ENCODE data around the gene VPS8.

Gene VPS8

DNA sequence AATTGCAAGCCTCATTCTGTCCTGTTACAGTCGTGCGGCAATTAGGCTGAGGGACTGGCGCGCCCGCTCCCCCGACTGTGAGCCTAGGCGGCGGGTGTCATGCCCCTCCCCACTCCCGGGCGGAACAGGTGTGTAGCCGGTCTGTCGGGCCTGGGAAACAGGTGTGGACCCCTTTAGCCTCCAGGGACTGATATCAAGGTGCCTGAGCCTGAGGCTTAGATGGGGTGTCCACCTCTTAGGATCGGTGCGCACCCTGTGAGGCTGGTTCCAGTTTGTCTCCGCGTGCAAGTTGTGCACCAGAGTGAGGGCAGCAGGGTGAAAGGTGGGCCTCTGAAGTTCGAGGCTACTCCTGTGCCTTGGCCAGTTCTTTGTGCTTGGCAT, 686 bp downstream of the VPS8 start:
- DNase-seq: peak; percentile 8

DNA sequence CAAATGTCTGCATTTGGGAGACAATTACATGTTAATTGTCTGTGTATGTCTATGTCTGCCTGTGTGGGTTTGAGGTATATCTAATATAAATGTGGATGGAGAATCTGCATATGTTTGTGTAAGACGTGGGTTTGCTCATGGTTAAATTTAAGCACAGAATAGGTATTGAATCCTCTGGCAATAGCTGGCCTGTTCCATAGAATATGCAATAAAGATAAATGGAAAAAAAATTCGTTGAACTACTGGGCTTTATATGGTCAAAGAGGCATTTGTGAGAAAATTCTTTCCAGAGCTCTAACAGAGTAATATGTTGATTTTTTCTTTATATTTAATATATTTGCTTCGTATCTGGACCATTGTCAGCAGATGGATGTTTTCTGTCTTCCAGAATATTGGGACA, 1.4 kb downstream of the VPS8 start:
- no peak for DNase-seq

GRCh38 chr3:184814214-184814613, 2.2 kb downstream of the VPS8 start:
- DNase-seq: peak; percentile 64

DNA sequence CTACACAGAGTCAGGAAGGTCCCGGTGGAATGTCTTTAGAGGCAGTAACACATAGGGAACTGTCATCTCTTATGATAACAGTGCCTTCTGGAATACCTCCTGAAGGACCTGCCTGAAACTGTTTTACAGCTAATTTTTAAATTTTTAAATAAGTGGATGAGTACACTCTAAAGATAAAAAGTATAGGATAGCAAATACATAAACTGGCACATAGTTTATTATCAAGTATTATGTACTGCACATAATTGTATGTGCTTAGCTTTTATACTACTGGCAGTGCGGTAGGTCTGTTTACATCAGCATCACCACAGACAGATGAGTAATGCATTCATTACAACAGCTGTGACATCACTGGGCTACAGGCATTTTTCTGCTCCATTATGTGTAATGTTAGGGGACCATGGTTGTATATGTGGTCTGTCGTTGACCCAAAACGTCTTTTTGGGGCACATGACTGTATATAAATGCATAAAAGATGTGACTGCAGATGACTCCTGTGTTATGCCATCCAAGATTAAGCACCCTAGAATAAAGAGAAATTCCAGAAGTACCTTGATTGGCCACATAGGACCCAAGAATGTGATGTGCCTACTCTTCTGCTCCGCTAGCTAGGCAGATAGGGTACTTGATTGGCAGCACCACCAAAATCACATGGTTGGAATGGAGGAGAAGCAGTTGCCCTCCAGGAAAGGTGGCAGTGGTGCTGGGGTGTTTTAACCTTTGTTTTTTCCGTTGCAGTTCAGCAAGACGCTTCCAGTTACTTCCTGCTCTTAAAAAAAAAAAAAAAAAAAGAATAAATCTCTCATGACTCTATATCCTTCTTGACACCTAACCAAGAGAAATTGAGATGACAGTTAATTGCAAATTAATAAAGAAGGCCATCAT, 3.3 kb downstream of the VPS8 start:
- DNase-seq: peak; percentile 52

DNA sequence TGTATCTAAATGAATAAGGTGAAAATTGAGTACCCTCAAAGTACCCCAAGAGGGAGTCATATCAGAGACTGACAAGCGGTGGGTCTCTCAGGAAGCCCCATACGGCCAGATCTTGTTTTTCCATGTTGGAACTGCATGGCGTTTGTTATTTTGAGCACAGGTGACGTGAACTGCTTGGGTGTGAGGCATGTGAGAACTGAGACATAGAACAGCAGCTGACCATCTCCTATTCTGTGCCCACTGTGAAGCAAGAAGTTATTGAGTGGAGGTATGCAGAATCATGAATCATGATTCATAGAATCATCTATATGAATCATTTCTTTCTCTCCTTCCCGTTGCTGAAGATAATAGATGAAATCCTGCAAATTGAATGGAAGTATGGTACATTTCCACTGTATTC, 4.6 kb downstream of the VPS8 start:
- DNase-seq: no peak

DNA sequence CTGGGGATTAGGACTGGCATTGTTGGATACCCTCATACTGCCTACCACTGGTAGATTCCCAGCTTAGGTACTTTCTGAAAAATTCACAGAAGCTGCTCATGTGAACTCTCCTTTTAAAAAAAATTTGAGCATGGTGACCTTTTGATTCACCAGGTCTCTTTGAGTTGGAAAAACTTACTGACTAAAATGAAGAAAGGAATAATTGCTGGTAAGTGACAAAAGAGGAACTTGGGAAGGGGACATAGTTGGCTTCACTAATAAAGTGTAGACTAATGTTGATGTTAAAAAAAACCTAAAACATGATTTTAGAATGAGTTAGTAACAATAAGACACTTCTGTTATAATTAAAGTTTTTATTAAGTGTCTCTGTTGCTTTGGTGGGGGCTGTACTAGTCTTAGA, 8.6 kb downstream of the VPS8 start:
- no peak for DNase-seq

GRCh38 chr3:184821034-184821433, 9.1 kb downstream of the VPS8 start:
- DNase-seq: no peak

DNA sequence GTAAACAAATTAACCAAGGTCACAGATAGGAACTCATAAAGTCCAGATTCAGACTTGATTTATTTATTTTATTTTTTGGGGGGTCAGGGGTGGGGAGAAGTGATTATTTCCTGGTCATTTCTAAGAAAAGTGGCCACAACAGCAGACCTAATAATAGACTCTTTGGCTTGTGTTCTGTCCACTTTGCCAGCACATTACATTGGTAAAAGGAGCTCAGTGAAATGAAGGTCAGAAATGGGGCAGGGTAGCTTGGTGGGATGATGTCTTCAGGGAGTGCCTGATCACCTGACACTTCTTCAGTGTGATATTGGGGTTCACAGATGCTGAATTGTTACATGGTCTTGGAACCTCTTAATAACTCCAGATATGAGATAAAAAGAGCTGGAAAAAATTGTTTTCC, 10.1 kb downstream of the VPS8 start:
- no peak for DNase-seq

DNA sequence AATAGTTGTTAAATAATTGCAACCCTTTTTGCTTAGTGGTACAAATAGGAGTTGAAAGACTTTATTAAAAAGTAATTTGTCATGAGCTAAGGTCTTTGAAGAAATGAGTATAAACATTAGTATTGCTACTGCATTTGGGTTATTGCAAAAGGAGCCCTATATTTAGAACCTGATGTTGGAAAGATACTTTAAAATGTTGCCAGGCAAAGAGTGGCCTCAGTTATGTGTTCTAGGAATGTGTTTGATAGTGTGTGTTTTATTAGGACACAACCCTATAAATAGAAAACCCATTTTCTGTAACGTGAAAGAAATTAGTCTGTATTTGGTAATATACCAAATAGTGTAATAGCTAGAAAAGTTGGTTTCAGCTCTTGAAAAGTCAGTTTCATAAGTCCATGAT, 10.7 kb downstream of the VPS8 start:
- no peak for DNase-seq

GRCh38 chr3:184823990-184824389, 12.0 kb downstream of the VPS8 start:
- DNase-seq: no peak

GRCh38 chr3:184825121-184825820, 13.3 kb downstream of the VPS8 start:
- DNase-seq: no peak

DNA sequence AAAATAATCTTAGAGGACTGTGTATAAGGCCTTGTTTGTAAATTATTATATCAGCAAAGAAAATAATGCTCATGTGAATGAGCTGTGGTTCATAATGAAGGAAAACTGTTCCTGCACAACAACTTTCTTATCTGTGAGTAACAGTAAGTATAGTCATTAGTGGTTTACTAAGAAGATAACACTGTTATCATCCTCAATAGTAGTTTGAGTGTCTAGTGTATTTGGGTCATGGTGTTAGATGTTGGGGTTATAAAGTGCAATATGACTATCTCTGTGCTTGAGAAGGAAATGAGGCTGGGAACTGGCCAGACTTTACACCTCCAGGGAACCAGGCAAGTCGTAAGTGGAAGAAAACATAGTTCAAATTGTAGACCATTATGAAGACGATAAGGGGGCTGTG, 15.6 kb downstream of the VPS8 start:
- DNase-seq: no peak

DNA sequence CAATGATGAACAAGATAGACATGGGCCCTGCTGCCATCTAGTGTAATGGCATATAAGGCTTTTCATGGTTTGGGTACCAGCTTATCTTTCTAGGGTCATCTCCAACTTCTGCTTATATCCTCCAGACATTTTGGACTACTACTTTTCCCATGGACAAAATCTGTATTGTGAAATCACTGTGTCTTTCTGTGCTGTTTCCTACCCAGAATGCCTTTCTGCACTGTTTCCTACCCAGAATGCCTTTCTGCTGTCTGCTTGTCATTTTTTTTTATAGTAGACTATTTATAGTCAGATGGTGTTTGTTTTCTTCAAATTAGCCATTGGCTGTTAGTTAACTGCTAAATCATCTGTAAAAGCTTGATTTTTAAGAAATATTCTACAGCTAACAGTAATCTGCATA, 20.1 kb downstream of the VPS8 start:
- DNase-seq: no peak

- no peak for DNase-seq
Measured at GRCh38 chr3:184832903-184833302, 20.9 kb downstream of the VPS8 start.

- no peak for DNase-seq
Measured at GRCh38 chr3:184836090-184836822, 24.3 kb downstream of the VPS8 start.

GRCh38 chr3:184842433-184842832, 30.5 kb downstream of the VPS8 start:
- DNase-seq: no peak

GRCh38 chr3:184845819-184846218, 33.9 kb downstream of the VPS8 start:
- no peak for DNase-seq

DNA sequence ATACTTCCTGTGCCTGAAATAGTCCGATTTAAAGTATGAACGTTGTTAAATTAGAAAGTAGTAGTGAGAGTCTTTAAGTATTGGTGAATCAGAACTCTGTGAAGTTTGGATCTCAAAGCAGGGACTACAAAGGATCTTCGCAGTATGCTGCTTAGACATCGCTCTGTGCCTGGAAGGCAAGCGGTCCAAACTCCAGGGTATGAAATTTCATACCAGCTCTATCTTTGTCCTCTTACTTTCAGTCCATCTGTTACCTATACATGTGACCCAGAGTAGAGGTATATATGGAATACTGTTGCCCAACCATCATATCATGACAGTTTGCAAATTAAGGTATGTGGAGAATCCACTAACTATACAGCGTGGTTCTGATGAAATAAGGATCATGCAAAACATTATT, 34.5 kb downstream of the VPS8 start:
- no peak for DNase-seq

DNA sequence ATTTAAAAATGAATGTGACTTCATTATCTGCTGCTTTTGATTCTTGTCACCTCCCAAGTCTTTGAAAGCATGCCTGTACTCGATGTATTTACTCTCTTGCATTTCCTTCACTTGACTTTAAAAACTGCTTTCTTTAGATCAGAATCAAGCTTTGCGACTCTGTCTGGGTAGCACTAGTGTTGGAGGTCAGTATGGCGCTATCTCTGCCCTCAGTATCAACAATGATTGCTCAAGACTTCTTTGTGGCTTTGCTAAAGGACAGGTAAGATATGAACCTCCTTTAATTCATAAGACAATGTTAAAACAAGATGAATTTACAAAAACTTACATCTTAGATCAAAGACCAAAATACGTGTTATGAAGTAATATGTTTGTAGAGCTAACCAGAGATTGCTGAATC, 37.0 kb downstream of the VPS8 start:
- no peak for DNase-seq

DNA sequence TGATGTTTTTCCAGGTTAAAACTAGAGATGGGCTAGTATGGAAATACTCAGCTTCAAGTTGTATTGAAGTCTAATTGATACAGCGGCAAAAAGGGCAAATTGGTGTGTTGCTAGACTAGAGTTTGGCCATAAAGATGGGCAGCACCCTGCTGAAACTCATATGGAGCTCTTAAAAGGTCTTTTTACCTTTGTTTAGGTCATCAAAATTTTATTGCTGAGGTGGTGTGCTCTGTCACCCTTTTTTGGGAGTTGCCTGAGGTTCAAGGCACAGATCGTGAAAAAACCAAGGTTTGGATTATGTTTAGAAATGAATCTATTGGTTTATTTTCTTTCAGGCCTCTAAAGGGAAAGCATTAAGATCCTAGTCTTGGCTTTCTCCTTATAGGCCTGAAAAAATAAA, 38.2 kb downstream of the VPS8 start:
- no peak for DNase-seq

GRCh38 chr3:184857099-184857498, 45.1 kb downstream of the VPS8 start:
- DNase-seq: no peak

DNA sequence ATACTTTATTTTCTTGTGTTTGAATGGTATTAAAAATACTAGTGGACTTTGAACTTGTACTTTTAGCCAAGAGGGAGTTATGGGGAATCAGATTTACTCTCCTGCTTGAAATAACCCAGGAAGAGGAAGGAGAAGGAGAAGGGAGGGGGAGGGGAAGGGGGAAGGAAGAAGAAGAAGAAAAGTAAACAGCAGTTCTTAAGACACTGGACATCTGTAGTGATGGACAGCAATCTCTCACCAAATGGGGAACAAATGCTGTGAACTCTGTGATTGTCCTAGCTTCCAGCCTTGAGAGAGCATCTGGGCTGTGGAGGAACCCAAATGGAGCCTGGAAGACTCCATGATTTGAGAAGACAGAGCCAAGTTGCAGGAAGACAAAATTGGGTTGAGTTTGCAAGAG, 52.0 kb downstream of the VPS8 start:
- DNase-seq: no peak

GRCh38 chr3:184868477-184868876, 56.5 kb downstream of the VPS8 start:
- DNase-seq: no peak

DNA sequence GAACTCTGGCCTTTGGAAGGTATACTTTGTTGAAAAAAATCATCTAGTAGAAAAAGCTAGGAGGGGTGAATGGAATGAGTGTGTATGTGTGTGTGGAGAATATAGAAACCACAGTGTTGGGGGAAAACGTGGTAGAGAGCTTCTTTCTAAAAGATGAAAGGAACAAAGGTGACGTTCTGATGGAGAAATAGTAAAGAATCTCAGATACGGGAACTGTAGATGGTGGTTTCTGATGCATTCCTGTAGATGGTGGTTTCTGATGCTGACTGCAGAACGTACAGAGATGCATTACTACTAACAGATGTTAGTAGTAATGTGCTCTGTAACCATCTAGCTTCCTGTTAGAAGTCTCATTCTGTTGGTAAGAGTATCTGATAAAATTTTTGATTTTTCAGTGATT, 60.2 kb downstream of the VPS8 start:
- DNase-seq: peak; percentile 68
